NT2/D1 (cell line): ENCODE data around the gene PPP1R3G.

ENCODE experiments used
- YY1 ChIP-seq: IDR thresholded peaks from 2 replicates; pipeline ENCODE4 v1.6.1; 2011; ENCODE audit not compliant: insufficient read length, insufficient read depth
- ZNF274 ChIP-seq: IDR thresholded peaks from 2 replicates; pipeline ENCODE4 v1.6.1; 2011; ENCODE audit warnings: mild to moderate bottlenecking, low read depth, low read length

- no peak for TF ChIP-seq YY1
- TF ChIP-seq ZNF274: no peak
These were observed 41.1 kb downstream of the PPP1R3G start for GRCh38 chr6:5126214-5126613.
